HG03378 (cell line): ENCODE data around the gene PRR7.

Experiments used
- ATAC-seq: cut with Tn5 transposase; IDR thresholded peaks from one replicate; pipeline ENCODE4 v1.9.1; 2021; ENCODE audit warnings: mild to moderate bottlenecking, moderate library complexity; ENCODE audit not compliant: unreplicated experiment

PRR7 gene

GRCh38 chr5:177468329-177468684 lies 21.7 kb downstream of the PRR7 start:
- no peak for ATAC-seq

GRCh38 chr5:177468685-177469628 lies 22.3 kb downstream of the PRR7 start:
- ATAC-seq: no peak

GRCh38 chr5:177469750-177470525 lies 23.3 kb downstream of the PRR7 start:
- no peak for ATAC-seq

- no peak for ATAC-seq
Measured at GRCh38 chr5:177470759-177471536, 24.3 kb downstream of the PRR7 start.

GRCh38 chr5:177471610-177472356 lies 25.2 kb downstream of the PRR7 start:
- ATAC-seq: no peak

GRCh38 chr5:177472460-177473442 lies 26.1 kb downstream of the PRR7 start:
- ATAC-seq: no peak

GRCh38 chr5:177473443-177474001 lies 26.9 kb downstream of the PRR7 start, which contains the start of gene DBN1:
TSS of gene DBN1 (minus strand) at chr5:177473634. CDS start at chr5:177473521, 113 bp downstream.
- ATAC-seq: no peak

- ATAC-seq: no peak
Measured at GRCh38 chr5:177474002-177474476, 27.4 kb downstream of the PRR7 start.

GRCh38 chr5:177474846-177475562 lies 28.4 kb downstream of the PRR7 start:
- ATAC-seq: no peak

GRCh38 chr5:177475563-177476427 lies 29.2 kb downstream of the PRR7 start:
- ATAC-seq: no peak

GRCh38 chr5:177476531-177477233 lies 30.1 kb downstream of the PRR7 start:
- no peak for ATAC-seq

GRCh38 chr5:177477701-177478477 lies 31.3 kb downstream of the PRR7 start:
- ATAC-seq: no peak

GRCh38 chr5:177478711-177479646 lies 32.4 kb downstream of the PRR7 start:
- ATAC-seq: no peak

- ATAC-seq: no peak
Measured at GRCh38 chr5:177479774-177480173, 33.2 kb downstream of the PRR7 start.

GRCh38 chr5:177482359-177482795 lies 35.8 kb downstream of the PRR7 start:
- no peak for ATAC-seq
